ENCODE results near the gene EZR.

Gene EZR

DNA sequence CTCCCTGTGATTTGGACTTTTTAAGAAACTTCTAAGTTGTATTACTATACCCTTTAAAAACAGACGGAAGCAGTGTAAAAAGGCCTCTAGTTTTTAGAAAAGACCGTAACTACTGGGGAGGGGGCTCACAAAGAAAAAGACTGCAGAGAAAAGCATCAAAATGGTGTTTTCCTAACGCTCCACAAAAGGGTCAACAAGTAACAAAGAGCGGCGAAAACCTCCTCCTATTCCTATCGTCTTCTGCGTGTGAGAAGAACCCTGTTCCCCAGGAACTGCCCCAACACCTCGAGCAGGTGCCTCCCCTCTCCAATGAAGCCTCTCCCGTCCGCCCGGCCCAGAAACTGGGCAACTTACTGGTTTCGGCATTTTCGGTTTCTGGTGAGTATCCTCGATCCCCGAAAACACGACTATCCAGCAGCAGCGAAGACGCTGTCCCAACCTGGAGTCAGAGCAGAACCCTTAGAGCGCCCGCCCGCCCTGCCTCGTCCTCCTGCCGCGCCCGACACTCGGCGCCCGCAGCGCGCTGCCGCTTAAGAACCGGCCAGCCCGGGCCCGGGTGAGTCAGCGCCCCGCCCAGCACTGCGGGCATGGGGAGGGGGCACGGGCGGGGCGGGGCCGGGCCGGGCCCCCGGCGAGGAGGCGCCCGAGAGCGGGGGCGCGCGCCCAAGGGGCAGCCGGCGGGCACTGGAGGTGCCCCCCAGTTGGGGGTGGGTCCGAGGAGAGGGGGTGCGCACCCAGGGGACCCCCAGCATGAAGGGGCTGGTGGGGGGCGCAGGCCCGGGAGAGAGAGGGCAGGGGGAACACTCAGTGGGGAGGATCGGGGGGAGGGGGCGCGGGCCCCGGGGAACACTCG, 1.2 kb downstream of the EZR start:
- DNase-seq (ENCODE audit: insufficient read length, low spot score) (peak; percentile 56), FAIRE-seq (no peak)
- TF ChIP-seq, protein P1, sequence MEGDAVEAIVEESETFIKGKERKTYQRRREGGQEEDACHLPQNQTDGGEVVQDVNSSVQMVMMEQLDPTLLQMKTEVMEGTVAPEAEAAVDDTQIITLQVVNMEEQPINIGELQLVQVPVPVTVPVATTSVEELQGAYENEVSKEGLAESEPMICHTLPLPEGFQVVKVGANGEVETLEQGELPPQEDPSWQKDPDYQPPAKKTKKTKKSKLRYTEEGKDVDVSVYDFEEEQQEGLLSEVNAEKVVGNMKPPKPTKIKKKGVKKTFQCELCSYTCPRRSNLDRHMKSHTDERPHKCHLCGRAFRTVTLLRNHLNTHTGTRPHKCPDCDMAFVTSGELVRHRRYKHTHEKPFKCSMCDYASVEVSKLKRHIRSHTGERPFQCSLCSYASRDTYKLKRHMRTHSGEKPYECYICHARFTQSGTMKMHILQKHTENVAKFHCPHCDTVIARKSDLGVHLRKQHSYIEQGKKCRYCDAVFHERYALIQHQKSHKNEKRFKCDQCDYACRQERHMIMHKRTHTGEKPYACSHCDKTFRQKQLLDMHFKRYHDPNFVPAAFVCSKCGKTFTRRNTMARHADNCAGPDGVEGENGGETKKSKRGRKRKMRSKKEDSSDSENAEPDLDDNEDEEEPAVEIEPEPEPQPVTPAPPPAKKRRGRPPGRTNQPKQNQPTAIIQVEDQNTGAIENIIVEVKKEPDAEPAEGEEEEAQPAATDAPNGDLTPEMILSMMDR (IDR thresholded peaks at IDR 0.05; ENCODE audit: insufficient read depth, missing control alignments): no peak

DNA sequence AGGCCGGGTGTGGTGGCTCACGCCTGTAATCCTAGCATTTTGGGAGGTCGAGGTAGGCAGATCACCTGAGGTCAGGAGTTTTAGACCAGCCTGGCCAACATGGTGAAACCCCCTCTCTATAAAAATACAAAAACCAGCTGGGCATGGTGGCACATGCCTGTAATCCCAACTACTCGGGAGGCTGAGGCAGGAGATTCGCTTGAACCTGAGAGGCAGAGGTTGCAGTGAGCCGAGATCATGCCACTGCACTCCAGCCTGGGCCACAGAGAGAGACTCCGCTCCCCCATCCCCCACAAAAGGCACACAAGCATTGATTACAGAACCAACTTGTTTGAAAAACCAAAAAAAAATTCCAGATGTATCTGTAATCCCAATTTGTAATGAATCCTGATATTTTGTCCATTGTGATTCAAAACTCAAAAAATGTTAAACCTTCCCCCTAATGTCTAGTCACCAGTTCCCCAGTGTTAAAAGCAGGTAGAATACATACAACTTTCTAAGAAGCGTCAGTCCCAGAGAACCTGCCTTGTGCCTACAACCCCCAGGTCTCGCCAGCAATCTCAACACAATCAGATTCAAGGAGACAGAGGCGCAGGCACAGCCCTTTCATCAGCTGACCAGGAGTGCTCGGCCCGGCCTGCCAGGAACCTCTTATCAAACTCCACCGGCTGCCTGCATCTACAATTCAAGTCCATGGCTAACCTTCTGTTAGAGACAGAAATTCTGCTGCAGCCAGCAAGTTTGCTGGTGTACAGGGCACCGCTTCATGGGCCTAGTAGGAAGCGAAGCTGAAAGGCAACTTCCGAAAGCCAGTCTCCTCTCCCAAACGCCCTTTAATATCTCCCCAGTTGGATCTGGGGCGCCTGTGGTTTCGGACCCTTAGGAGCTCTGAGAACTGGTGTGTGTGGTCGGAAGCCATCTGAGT, 2.1 kb downstream of the EZR start:
- TF ChIP-seq, protein P1 (IDR thresholded peaks at IDR 0.05; ENCODE audit: insufficient read depth, missing control alignments): no peak
- FAIRE-seq (no peak), DNase-seq (ENCODE audit: insufficient read length, low spot score) (no peak)

DNA sequence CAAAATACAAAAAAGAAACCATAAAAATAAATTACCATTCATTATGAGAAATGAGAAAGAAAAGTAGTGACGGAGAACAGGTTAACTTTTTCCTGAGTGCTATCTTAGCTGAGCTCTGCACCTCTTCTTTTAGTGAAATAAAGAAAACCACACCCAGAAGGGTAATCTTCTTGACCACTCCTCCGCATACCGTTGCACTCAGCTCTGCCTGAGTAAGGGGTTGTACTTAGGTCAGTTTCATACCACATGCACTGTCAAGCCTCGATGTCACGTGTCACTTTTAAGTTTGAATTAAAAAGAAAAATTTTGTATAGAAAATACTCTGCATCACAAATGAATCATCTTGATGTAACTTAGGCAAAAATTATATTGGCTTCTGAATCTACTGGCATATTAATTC, 2.8 kb downstream of the EZR start:
- no peak for FAIRE-seq
- TF ChIP-seq, protein P1 (IDR thresholded peaks at IDR 0.05; ENCODE audit: insufficient read depth, missing control alignments): no peak
- no peak for DNase-seq (ENCODE audit: insufficient read length, low spot score)

DNA sequence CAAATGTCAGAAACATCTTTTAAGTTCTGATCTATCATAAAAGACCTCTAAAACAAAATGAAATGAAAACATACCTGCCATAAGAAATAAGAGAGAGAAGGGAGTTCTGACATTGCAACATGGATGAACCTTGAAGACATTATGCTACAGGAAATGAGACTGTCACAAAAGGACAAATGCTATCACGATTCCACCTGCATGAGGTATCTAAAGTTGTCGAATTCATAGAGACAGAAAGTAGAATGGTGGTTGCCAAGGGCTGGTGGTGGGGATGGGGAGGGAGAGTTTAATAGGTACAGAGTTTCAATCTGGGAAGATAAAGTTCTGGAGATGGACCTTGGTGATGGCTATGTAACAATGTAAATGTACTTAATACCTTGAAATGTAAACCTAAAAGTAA, 3.3 kb downstream of the EZR start:
- FAIRE-seq (no peak), DNase-seq (ENCODE audit: insufficient read length, low spot score) (no peak)

DNA sequence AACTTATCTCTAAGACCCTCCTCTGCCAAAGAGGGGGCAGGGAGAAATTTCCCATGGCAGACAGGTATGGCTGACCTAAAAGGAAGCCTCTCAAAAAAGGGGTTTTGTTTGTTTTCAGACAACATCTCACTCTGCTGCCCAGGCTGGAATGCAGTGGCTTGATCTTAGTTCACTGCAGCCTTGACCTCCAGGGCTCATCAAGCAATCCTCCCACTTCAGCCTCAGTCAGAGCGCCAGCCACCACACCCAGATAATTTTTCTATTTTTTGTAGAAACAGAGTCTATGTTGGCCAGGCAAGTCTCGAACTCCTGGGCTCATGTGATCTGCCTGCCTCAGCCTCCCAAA, 3.8 kb downstream of the EZR start:
- TF ChIP-seq, protein P1 (IDR thresholded peaks at IDR 0.05; ENCODE audit: insufficient read depth, missing control alignments): no peak
- FAIRE-seq (no peak), DNase-seq (ENCODE audit: insufficient read length, low spot score) (no peak)

More for the DNA sequence above, 3.3 kb downstream of the EZR start:
- TF ChIP-seq, protein P1 (IDR thresholded peaks at IDR 0.05; ENCODE audit: insufficient read depth, missing control alignments): no peak

DNA sequence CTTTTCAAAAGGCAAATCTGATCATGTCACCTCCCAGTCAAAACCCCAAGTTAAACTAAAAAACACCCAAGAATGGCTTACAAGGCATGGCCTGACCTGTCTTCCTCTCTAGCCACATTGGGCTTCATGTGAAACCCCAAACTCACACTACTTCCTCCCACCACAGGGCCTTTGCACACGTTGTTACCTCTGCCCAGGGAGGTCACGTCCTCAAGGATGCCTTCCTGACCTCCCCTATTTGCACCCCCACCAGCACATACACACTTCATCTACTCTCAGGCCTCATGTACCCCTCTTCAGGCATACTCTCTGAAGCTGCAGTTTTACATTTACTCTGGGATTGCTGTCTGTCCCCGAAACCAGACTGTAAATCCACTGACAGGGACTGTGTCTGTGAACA, 6.1 kb downstream of the EZR start:
- DNase-seq (ENCODE audit: insufficient read length, low spot score) (no peak), FAIRE-seq (no peak)
- TF ChIP-seq, protein P1 (IDR thresholded peaks at IDR 0.05; ENCODE audit: insufficient read depth, missing control alignments): no peak

Measured in D721Med (cell line).